K562 (cell line): ENCODE data around the gene JPT1. TPM values are rescaled to one million over a fixed set of nuclear protein-coding genes. Genes with fewer than 3 reads are reported as not detected.

Experiments
- BDP1 ChIP-seq: IDR thresholded peaks from 3 replicates; pipeline ENCODE4 v1.6.1; 2011; ENCODE audit not compliant: insufficient read length, insufficient read depth
- CEBPZ ChIP-seq: fragments of 150-350 bp; IDR thresholded peaks from 2 replicates; pipeline ENCODE4 v1.6.1; 2014; ENCODE audit warnings: low read depth, mild to moderate bottlenecking, low read length, borderline replicate concordance
- COPS2 ChIP-seq: fragments of 450-650 bp; conservative IDR thresholded peaks from 2 replicates; pipeline ENCODE4 v1.6.1; 2016; ENCODE audit warnings: mild to moderate bottlenecking, moderate library complexity
- NCOA2 ChIP-seq, 2 experiments: fragments of 450-650 bp; IDR thresholded peaks; 2 replicates each; pipeline ENCODE4 v1.6.1; 2018; ENCODE audit warnings: mild to moderate bottlenecking in 2 of 2, moderate library complexity in 1 of 2; ENCODE audit not compliant: partially characterized antibody in 2 of 2
- NR2C2 ChIP-seq, 2 experiments: fragments of 200-800 bp in 1 of 2; sonication (Bioruptor generic) in 1 of 2; sonication (generic) in 1 of 2; formaldehyde crosslinking in 1 of 2; IDR thresholded peaks; 2 replicates each; pipeline versions ENCODE4 v1.6.1 to v1.8.0; 2016 to 2022; ENCODE audit warnings: mild to moderate bottlenecking in 1 of 2, missing compliant biosample characterization in 1 of 2, missing genetic modification characterization in 1 of 2, missing genetic modification reagents in 1 of 2
- NR4A1 ChIP-seq, 2 experiments: fragments of 250-450 bp in 1 of 2; fragments of 450-650 bp in 1 of 2; sonication (Bioruptor Pico) in 1 of 2; IDR thresholded peaks; 2 replicates each; pipeline versions ENCODE4 v1.4.0 to v1.6.1; 2016 to 2020; ENCODE audit warnings: mild to moderate bottlenecking in 2 of 2, missing compliant biosample characterization in 1 of 2, missing genetic modification characterization in 1 of 2, moderate library complexity in 1 of 2
- ZNF165 ChIP-seq: fragments of 250-450 bp; sonication (Bioruptor Pico); IDR thresholded peaks from 2 replicates; pipeline ENCODE4 v1.4.0; 2020; ENCODE audit warnings: borderline replicate concordance
- polyA plus RNA-seq, 8 experiments: library from polyadenylated mRNA; depleted of rRNA in 4 of 8; stranded (reverse) in 5 of 8; unstranded in 3 of 8; fragments of >200 nt; fragmentation: Nextera tagmentation in 2 of 8; fragmentation: Illumina TruSeq in 1 of 8; extraction: Ambion mirVana in 2 of 8; extraction: Trizol in 1 of 8; gene quantifications; 2 replicates each; pipeline versions ENCODE4 v1.2.1 to v1.2.3, GENCODE V29; 2011 to 2014; ENCODE audit warnings: inconsistent platforms in 1 of 8, missing spikeins in 1 of 8
- total RNA-seq, 7 experiments: library from RNA; depleted of rRNA in 6 of 7; stranded (reverse); fragments of >200 nt in 6 of 7; fragmentation: Illumina TruSeq in 2 of 7; extraction: Trizol in 2 of 7; gene quantifications; 2 replicates each; pipeline versions ENCODE4 v1.2.1 to v1.2.3, GENCODE V29; 2011 to 2021; ENCODE audit warnings: low replicate concordance in 1 of 7
- TF ChIP-seq, protein P1 (sequence below), 2 experiments: fragments of 450-650 bp; IDR thresholded peaks; 2 replicates each; pipeline ENCODE4 v1.6.1; 2016; ENCODE audit warnings: mild to moderate bottlenecking in 2 of 2, borderline replicate concordance in 1 of 2, low read depth in 1 of 2, moderate library complexity in 1 of 2
- TF ChIP-seq, protein P2 (sequence below): fragments of 250-450 bp; sonication (Bioruptor Pico); IDR thresholded peaks from 2 replicates; pipeline ENCODE4 v1.8.0; 2021; ENCODE audit warnings: borderline replicate concordance, mild to moderate bottlenecking, moderate library complexity; ENCODE audit not compliant: poor library complexity, severe bottlenecking
- TF ChIP-seq, protein P3 (sequence below): sonication (generic); formaldehyde crosslinking; IDR thresholded peaks from 2 replicates; pipeline ENCODE4 v1.9.0; 2022; ENCODE audit warnings: mild to moderate bottlenecking, missing genetic modification reagents

The JPT1 gene
- total and polyA plus RNA-seq, 9 of the 15 experiments (the other 6 are each of a cell fraction or from before 2014, with no cell fraction given), result 56.7 to 292 (median 144) TPM

- TF ChIP-seq, protein P1, sequence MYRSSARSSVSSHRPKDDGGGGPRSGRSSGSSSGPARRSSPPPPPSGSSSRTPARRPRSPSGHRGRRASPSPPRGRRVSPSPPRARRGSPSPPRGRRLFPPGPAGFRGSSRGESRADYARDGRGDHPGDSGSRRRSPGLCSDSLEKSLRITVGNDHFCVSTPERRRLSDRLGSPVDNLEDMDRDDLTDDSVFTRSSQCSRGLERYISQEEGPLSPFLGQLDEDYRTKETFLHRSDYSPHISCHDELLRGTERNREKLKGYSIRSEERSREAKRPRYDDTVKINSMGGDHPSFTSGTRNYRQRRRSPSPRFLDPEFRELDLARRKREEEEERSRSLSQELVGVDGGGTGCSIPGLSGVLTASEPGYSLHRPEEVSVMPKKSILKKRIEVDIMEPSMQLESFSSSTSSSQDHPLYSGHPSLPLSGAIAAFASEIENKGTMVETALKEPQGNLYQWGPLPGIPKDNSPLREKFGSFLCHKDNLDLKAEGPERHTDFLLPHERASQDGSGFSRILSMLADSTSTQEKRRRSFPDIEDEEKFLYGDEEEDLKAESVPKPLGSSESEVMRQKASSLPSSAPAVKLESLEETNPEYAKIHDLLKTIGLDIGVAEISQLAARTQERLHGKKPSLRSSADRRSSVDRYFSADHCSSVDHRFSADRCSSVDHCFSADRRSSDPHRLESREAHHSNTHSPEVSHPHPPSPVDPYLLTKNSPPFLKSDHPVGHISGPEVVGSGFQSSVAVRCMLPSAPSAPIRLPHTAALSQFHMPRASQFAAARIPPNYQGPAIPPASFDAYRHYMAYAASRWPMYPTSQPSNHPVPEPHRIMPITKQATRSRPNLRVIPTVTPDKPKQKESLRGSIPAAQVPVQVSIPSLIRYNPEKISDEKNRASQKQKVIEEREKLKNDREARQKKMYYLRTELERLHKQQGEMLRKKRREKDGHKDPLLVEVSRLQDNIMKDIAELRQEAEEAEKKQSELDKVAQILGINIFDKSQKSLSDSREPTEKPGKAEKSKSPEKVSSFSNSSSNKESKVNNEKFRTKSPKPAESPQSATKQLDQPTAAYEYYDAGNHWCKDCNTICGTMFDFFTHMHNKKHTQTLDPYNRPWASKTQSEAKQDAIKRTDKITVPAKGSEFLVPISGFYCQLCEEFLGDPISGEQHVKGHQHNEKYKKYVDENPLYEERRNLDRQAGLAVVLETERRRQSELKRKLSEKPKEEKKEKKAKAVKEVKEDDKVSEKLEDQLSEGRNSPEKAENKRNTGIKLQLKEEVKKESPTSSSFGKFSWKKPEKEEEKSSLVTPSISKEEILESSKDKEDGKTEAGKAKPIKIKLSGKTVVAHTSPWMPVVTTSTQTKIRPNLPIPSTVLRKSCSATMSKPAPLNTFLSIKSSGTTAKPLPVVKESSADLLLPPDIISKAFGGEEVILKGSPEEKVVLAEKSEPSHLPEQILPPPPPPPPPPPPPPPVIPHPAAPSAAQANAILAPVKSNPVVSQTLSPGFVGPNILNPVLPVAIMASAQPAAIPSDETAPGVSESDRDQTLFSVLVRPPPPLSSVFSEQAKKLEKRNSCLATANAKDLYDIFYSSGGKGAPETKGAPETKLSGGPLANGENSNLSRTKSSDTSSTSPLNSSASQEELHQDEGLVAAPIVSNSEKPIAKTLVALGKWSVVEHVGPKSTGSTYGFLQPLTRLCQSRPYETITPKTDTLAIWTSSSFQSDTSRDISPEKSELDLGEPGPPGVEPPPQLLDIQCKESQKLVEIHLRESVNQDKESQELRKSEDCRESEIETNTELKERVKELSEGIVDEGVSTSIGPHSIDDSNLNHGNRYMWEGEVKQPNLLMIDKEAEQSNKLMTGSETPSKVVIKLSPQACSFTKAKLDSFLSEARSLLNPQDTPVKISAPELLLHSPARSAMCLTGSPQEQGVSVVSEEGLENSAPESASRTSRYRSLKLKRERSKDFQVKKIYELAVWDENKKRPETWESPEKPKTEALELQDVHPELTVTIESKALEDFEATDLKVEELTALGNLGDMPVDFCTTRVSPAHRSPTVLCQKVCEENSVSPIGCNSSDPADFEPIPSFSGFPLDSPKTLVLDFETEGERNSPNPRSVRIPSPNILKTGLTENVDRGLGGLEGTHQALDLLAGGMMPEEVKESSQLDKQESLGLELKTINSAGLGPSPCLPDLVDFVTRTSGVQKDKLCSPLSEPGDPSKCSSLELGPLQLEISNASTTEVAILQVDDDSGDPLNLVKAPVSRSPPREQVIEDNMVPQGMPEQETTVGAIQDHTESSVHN (IDR thresholded peaks at IDR 0.05; ENCODE audit: borderline replicate concordance in 1 of 2, low read depth in 1 of 2), result no peak
- TF ChIP-seq NR4A1 (CRISPR knock-in tag; IDR thresholded peaks at IDR 0.05) (no peak; the same call in 1 of the 2 replicates), NR4A1 (tag; IDR thresholded peaks at IDR 0.05) (no peak; the same call in 1 of the 2 replicates), BDP1 (no peak), CEBPZ (no peak), NCOA2 (IDR thresholded peaks at IDR 0.05; ENCODE audit: partially characterized antibody in 2 of 2) (no peak), ZNF165 (CRISPR knock-in tag) (0 out of 2 replicates have a peak, but pooled peaks have one; percentile 26), NR2C2 (CRISPR knock-in tag; IDR thresholded peaks at IDR 0.05) (no peak), NR2C2 (tag; IDR thresholded peaks at IDR 0.05) (peak; percentile 45; the same call in 1 of the 2 replicates), COPS2 (no peak)
- TF ChIP-seq, protein P2, sequence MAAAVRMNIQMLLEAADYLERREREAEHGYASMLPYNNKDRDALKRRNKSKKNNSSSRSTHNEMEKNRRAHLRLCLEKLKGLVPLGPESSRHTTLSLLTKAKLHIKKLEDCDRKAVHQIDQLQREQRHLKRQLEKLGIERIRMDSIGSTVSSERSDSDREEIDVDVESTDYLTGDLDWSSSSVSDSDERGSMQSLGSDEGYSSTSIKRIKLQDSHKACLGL, result no peak
- TF ChIP-seq, protein P3, sequence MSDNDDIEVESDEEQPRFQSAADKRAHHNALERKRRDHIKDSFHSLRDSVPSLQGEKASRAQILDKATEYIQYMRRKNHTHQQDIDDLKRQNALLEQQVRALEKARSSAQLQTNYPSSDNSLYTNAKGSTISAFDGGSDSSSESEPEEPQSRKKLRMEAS (CRISPR knock-in tag), result no peak
Measured at GRCh38 chr17:75124041-75124818, 30.1 kb downstream of the JPT1 start (continued).
